Tongue (tissue), 2 donors: Measurements from ENCODE around the gene UBIAD1. TPM values are rescaled to one million over a fixed set of nuclear protein-coding genes. Genes with fewer than 3 reads are reported as not detected.

Experiments
- small RNA-seq: library from RNA; depleted of rRNA; stranded (forward); fragments of <200 nt; gene quantifications from one replicate; pipeline ENCODE3, GENCODE V24; 2014; ENCODE audit warnings: low replicate concordance
- total RNA-seq: library from RNA; depleted of rRNA; stranded (reverse); fragments of >200 nt; gene quantifications from one replicate; pipeline ENCODE4 v1.2.3, GENCODE V29; 2014

The UBIAD1 gene
- total RNA-seq, 1 donor from 2014 or later, result 11.6 TPM

Small RNA genes lying within 50 kb of the gene (small RNA-seq; reads per million reads assigned to genes)
- gene RNU6-291P (not detected), gene RPL39P6 (not detected)

Other genes starting within 250 kb of the UBIAD1 start
- gene MASP2, start 226.0 kb upstream of the UBIAD1 start, total RNA-seq, result not detected
- gene SRM, start 213.2 kb upstream of the UBIAD1 start, total RNA-seq, result 25.7 TPM
- 39.7 TPM for gene EXOSC10, start 173.3 kb upstream of the UBIAD1 start, total RNA-seq
- 12.0 TPM for gene ANGPTL7, start 83.8 kb upstream of the UBIAD1 start, total RNA-seq
- 44.5 TPM for gene MTOR, start 10.6 kb upstream of the UBIAD1 start, total RNA-seq
- 0.31 TPM for gene DISP3, start 206.0 kb downstream of the UBIAD1 start, total RNA-seq